ENCODE results near the gene FAM131A. TPM values are rescaled to one million over a fixed set of nuclear protein-coding genes. Genes with fewer than 3 reads are reported as not detected.

The FAM131A gene
- total and polyA plus RNA-seq, 9 of the 15 experiments (the other 6 are each of a cell fraction or from before 2014, with no cell fraction given), result 0.48 to 11.1 (median 4.3) TPM

GRCh38 chr3:184347321-184348056, 10.1 kb downstream of the FAM131A start (continued):
- TF ChIP-seq CREBBP (IDR thresholded peaks at IDR 0.05; ENCODE audit: low read depth, low read length) (no peak), MAFK (IDR thresholded peaks at IDR 0.05; ENCODE audit: low read length) (peak; percentile 98), ZKSCAN1 (IDR thresholded peaks at IDR 0.05; ENCODE audit: low read depth, low read length) (no peak), ELF4 (CRISPR knock-in tag; IDR thresholded peaks at IDR 0.05) (no peak), SRSF3 (IDR thresholded peaks at IDR 0.05; ENCODE audit: insufficient read depth, low read length) (no peak), ZNF121 (CRISPR knock-in tag; conservative IDR thresholded peaks at IDR 0.05) (no peak), RFX1 (IDR thresholded peaks at IDR 0.05) (no peak), ZNF551 (CRISPR knock-in tag; IDR thresholded peaks at IDR 0.05) (no peak), SIX5 (IDR thresholded peaks at IDR 0.05; ENCODE audit: borderline replicate concordance in 1 of 2, insufficient read depth in 1 of 2, low read depth in 1 of 2, low read length in 2 of 2) (no peak), POLR2H (tag; IDR thresholded peaks at IDR 0.05; ENCODE audit: low read depth) (no peak), CHD2 (IDR thresholded peaks at IDR 0.05; ENCODE audit: low read depth, low read length) (no peak), DNMT1 (IDR thresholded peaks at IDR 0.05) (no peak), TGIF2 (CRISPR knock-in tag; IDR thresholded peaks at IDR 0.05) (no peak), SNRNP70 (optimal IDR thresholded peaks at IDR 0.05; ENCODE audit: low read depth, low read length) (no peak), SUPT5H (IDR thresholded peaks at IDR 0.05) (peak; percentile 37), ZFX (CRISPR knock-in tag; IDR thresholded peaks at IDR 0.05) (peak; percentile 29; the same call in 1 of the 2 replicates), MAFF (IDR thresholded peaks at IDR 0.05; ENCODE audit: low read length) (peak; percentile 99), ILF3 (IDR thresholded peaks at IDR 0.05; ENCODE audit: borderline replicate concordance) (no peak), ZNF316 (IDR thresholded peaks at IDR 0.05) (peak; percentile 100), HOXB6 (CRISPR knock-in tag; IDR thresholded peaks at IDR 0.05; ENCODE audit: borderline replicate concordance) (no peak), TCF7 (IDR thresholded peaks at IDR 0.05; ENCODE audit: borderline replicate concordance) (no peak), ZNF717 (CRISPR knock-in tag; IDR thresholded peaks at IDR 0.05) (no peak), PHF21A (IDR thresholded peaks at IDR 0.05; ENCODE audit: borderline replicate concordance, low read depth) (no peak), SAFB (IDR thresholded peaks at IDR 0.05; ENCODE audit: borderline replicate concordance, low read depth, low read length) (no peak), BHLHE40 (IDR thresholded peaks at IDR 0.05; ENCODE audit: low read length) (no peak), SMAD2 (IDR thresholded peaks at IDR 0.05; ENCODE audit: low read depth, low read length) (no peak)
- TF ChIP-seq, protein P1, sequence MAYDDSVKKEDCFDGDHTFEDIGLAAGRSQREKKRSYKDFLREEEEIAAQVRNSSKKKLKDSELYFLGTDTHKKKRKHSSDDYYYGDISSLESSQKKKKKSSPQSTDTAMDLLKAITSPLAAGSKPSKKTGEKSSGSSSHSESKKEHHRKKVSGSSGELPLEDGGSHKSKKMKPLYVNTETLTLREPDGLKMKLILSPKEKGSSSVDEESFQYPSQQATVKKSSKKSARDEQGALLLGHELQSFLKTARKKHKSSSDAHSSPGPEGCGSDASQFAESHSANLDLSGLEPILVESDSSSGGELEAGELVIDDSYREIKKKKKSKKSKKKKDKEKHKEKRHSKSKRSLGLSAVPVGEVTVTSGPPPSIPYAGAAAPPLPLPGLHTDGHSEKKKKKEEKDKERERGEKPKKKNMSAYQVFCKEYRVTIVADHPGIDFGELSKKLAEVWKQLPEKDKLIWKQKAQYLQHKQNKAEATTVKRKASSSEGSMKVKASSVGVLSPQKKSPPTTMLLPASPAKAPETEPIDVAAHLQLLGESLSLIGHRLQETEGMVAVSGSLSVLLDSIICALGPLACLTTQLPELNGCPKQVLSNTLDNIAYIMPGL (CRISPR knock-in tag; IDR thresholded peaks at IDR 0.05), result no peak
